HUES64 (cell line): ENCODE measurements around the gene CTBP2.

Experiments
- H3K27ac ChIP-seq: 2 replicates; pipeline ENCODE4 v1.7.0; 2013; ENCODE audit warnings: low read depth, low read length, inconsistent platforms
- H3K27me3 ChIP-seq: 2 replicates; pipeline ENCODE4 v1.6.1; 2013; ENCODE audit warnings: mild to moderate bottlenecking, low read length; ENCODE audit not compliant: insufficient read depth
- H3K36me3 ChIP-seq: 2 replicates; pipeline ENCODE4 v1.6.1; 2013; ENCODE audit warnings: mild to moderate bottlenecking, low read length; ENCODE audit not compliant: insufficient read depth
- H3K4me1 ChIP-seq: 2 replicates; pipeline ENCODE4 v1.6.1; 2013; ENCODE audit warnings: mild to moderate bottlenecking, low read length, moderate library complexity; ENCODE audit not compliant: insufficient read depth
- H3K4me3 ChIP-seq: 2 replicates; pipeline ENCODE4 v1.5.1; 2013; ENCODE audit warnings: mild to moderate bottlenecking, low read length, moderate library complexity
- H3K9ac ChIP-seq: 2 replicates; pipeline ENCODE4 v1.6.1; 2013; ENCODE audit warnings: mild to moderate bottlenecking, low read depth, low read length
- H3K9me3 ChIP-seq: 2 replicates; pipeline ENCODE4 v1.6.1; 2013; ENCODE audit warnings: low read depth, low read length; ENCODE audit not compliant: insufficient read depth
- WGBS: fragments of 150-250, 120-280 bp; methylation state at CpG from one replicate; pipeline ENCODE4 v1.1.7; 2013; ENCODE audit warnings: missing lambda C conversion rate; 5-methylcytosine and 5-hydroxymethylcytosine counted together

CTBP2 gene

GRCh38 chr10:124942317-124943169, 217.8 kb downstream of the CTBP2 start:
- H3K9ac ChIP-seq, result no peak overlapping the region
- 96% methylated on average over 11 of the region's 11 CpGs for WGBS
- H3K9me3 ChIP-seq, result no peaks in the 10 kb centered on the region
- no peak overlapping the region for H3K27ac ChIP-seq
- peaks cover 30% of the 10 kb centered on the region for H3K4me1 ChIP-seq
- H3K36me3 ChIP-seq, result peaks cover 6% of the 10 kb centered on the region
- no peaks in the 10 kb centered on the region for H3K27me3 ChIP-seq
- H3K4me3 ChIP-seq, result no peak overlapping the region

- 99% methylated on average over 4 of the region's 4 CpGs for WGBS
- H3K4me1 ChIP-seq, result peaks cover 30% of the 10 kb centered on the region
- H3K27me3 ChIP-seq, result no peaks in the 10 kb centered on the region
- H3K9me3 ChIP-seq, result no peaks in the 10 kb centered on the region
- no peak within 1 kb of the TSS for H3K9ac ChIP-seq
- H3K36me3 ChIP-seq, result peaks cover 6% of the 10 kb centered on the region
- no peak within 1 kb of the TSS for H3K4me3 ChIP-seq
- H3K27ac ChIP-seq, result no peak within 1 kb of the TSS
Measured at GRCh38 chr10:124941823-124942222, 218.5 kb downstream of the CTBP2 start, which contains the start of gene ZRANB1. Gene ZRANB1 (plus strand): TSS chr10:124942123. CDS start chr10:124942494, 371 bp downstream.

GRCh38 chr10:124939290-124939689, 221.1 kb downstream of the CTBP2 start:
- no CpG with 5 or more reads among the region's 1 CpG for WGBS
- no peak overlapping the region for H3K27ac ChIP-seq
- no peaks in the 10 kb centered on the region for H3K9me3 ChIP-seq
- H3K4me3 ChIP-seq, result no peak overlapping the region
- H3K9ac ChIP-seq, result no peak overlapping the region
- peaks cover 6% of the 10 kb centered on the region for H3K36me3 ChIP-seq
- H3K4me1 ChIP-seq, result peaks cover 12% of the 10 kb centered on the region
- no peaks in the 10 kb centered on the region for H3K27me3 ChIP-seq

- no peaks in the 10 kb centered on the region for H3K27me3 ChIP-seq
- H3K4me3 ChIP-seq, result no peak overlapping the region
- H3K27ac ChIP-seq, result no peak overlapping the region
- WGBS, result 98% methylated on average over 6 of the region's 7 CpGs
- no peak overlapping the region for H3K9ac ChIP-seq
- no peaks in the 10 kb centered on the region for H3K4me1 ChIP-seq
- H3K36me3 ChIP-seq, result 0 out of 2 replicates have a peak, but pooled peaks cover 2% of the 10 kb centered on the region
- H3K9me3 ChIP-seq, result peaks cover 2% of the 10 kb centered on the region; the same call in 1 of the 2 replicates
Measured at GRCh38 chr10:124936813-124937212, 223.6 kb downstream of the CTBP2 start.

GRCh38 chr10:124935946-124936345, 224.4 kb downstream of the CTBP2 start:
- WGBS, result 94% methylated on average over 2 of the region's 2 CpGs

More at GRCh38 chr10:124935946-124936345, 224.4 kb downstream of the CTBP2 start:
- Histone ChIP-seq H3K27ac (no peak overlapping the region), H3K27me3 (no peaks in the 10 kb centered on the region), H3K36me3 (0 out of 2 replicates have a peak, but pooled peaks cover 2% of the 10 kb centered on the region), H3K9ac (no peak overlapping the region), H3K4me3 (no peak overlapping the region), H3K4me1 (no peaks in the 10 kb centered on the region), H3K9me3 (peaks cover 6% of the 10 kb centered on the region; the same call in 1 of the 2 replicates)
